CD4-positive, alpha-beta memory T cell (primary cell): ENCODE results near the gene TPM3. TPM values are rescaled to one million over a fixed set of nuclear protein-coding genes. Genes with fewer than 3 reads are reported as not detected.
"Not testable (repeated sequence)": the region's sequence is repeated elsewhere in the genome, so short reads cannot be mapped to it uniquely, and the experiment has no call there.

ENCODE experiments used
- CTCF ChIA-PET: fragments of 350-600 bp; sonication (Branson Sonifier 250); formaldehyde crosslinking; loops from one replicate; lab custom pipeline; 2021; ENCODE audit warnings: inconsistent platforms; ENCODE audit not compliant: partially characterized antibody; lab: Charles Lee
- POLR2A ChIA-PET: fragments of 350-600 bp; sonication (Branson Sonifier 250); formaldehyde crosslinking; loops from one replicate; lab custom pipeline; 2021; ENCODE audit not compliant: partially characterized antibody; lab: Charles Lee
- DNase-seq, 5 donors: peaks; one replicate each; pipeline versions ENCODE4 v3.0.0 to v3.0.0-alpha.2; 2020 to 2022; ENCODE audit warnings: mixed read lengths in 1 of 5
- H3K27ac ChIP-seq: one replicate; pipeline ENCODE4 v1.7.0; 2013; ENCODE audit warnings: low read depth, low read length
- H3K27me3 ChIP-seq: 2 replicates; pipeline ENCODE4 v1.7.0; 2013; ENCODE audit warnings: mild to moderate bottlenecking, low read length, moderate library complexity; ENCODE audit not compliant: insufficient read depth
- H3K36me3 ChIP-seq: 2 replicates; pipeline ENCODE4 v1.7.0; 2013; ENCODE audit warnings: mild to moderate bottlenecking, low read length, moderate library complexity; ENCODE audit not compliant: insufficient read depth
- H3K4me1 ChIP-seq: 2 replicates; pipeline ENCODE4 v1.7.0; 2013; ENCODE audit warnings: mild to moderate bottlenecking, low read length, moderate library complexity; ENCODE audit not compliant: insufficient read depth
- H3K4me3 ChIP-seq, 2 donors: one replicate each; pipeline ENCODE4 v1.7.0; 2013; ENCODE audit warnings: low read length in 2 of 2, mild to moderate bottlenecking in 1 of 2
- H3K9me3 ChIP-seq, 2 donors: one replicate each; pipeline ENCODE4 v1.7.0; 2013; ENCODE audit warnings: low read length in 2 of 2, control low read depth in 1 of 2; ENCODE audit not compliant: control insufficient read depth in 1 of 2
- H3K27ac Mint-ChIP-seq, 7 donors: one replicate each; pipeline ENCODE4 v1.8.0; 2020 to 2021; ENCODE audit warnings: mixed read lengths in 7 of 7, mild to moderate bottlenecking in 6 of 7, inconsistent platforms in 3 of 7, moderate library complexity in 3 of 7
- H3K27me3 Mint-ChIP-seq, 2 donors: one replicate each; pipeline ENCODE4 v1.8.0; 2020 to 2021; ENCODE audit warnings: mixed read lengths in 2 of 2
- H3K36me3 Mint-ChIP-seq, 2 donors: one replicate each; pipeline ENCODE4 v1.8.0; 2020 to 2021; ENCODE audit warnings: mixed read lengths in 2 of 2, inconsistent platforms in 1 of 2, mild to moderate bottlenecking in 1 of 2
- H3K4me1 Mint-ChIP-seq, 4 donors: one replicate each; pipeline ENCODE4 v1.8.0; 2020 to 2021; ENCODE audit warnings: mixed read lengths in 4 of 4, mild to moderate bottlenecking in 1 of 4
- H3K4me3 Mint-ChIP-seq, 8 donors: one replicate each; pipeline ENCODE4 v1.8.0; 2020 to 2021; ENCODE audit warnings: mixed read lengths in 8 of 8, mild to moderate bottlenecking in 7 of 8, moderate library complexity in 6 of 8, inconsistent platforms in 3 of 8
- H3K9me3 Mint-ChIP-seq, 8 donors: one replicate each; pipeline ENCODE4 v1.8.0; 2020 to 2021; ENCODE audit warnings: mixed read lengths in 8 of 8, mild to moderate bottlenecking in 5 of 8, inconsistent platforms in 3 of 8, moderate library complexity in 1 of 8
- intact Hi-C: fragments of 100-400 bp; cut with micrococcal nuclease; formaldehyde crosslinking; loops from one replicate; pipeline ENCODE4 v1.15.1; 2023
- polyA plus RNA-seq, 2 donors: library from polyadenylated mRNA; unstranded; fragments of 300-500 nt; fragmentation: Illumina TruSeq; gene quantifications; one replicate each; pipeline ENCODE4 v1.2.3, GENCODE V29; 2021
- total RNA-seq, 2 experiments: library from RNA; stranded (reverse); gene quantifications; one replicate each; pipeline ENCODE4 v1.2.3, GENCODE V29; 2021

The TPM3 gene
- total and polyA plus RNA-seq, 4 experiments from 2014 or later = 311 to 1,209 (median 586) TPM

DNA sequence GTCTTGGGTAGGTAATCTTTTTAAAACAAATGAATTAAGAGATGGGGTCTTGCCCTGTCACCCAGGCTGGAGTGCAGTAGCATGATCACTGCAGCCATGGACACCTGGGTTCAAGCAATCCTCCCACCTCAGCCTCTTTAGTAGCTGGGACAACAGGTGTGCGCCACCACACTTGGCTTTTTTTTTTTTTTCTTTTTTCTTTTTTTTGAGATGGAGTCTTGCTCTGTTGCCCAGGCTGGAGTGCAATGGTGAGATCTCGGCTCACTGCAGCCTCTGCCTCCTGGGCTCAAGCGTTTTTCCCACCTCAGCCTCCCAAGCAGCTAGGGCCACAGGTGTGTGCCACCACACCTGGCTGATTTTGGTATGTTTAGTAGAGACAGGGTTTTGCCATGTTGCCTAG, 39.2 kb upstream of the TPM3 start:
- H3K27me3 ChIP-seq, H3K4me3 Mint-ChIP-seq, H3K27ac ChIP-seq, intact Hi-C loops, H3K9me3 ChIP-seq, H3K4me1 ChIP-seq, H3K27me3 Mint-ChIP-seq, H3K4me3 ChIP-seq, DNase-seq, H3K27ac Mint-ChIP-seq, H3K9me3 Mint-ChIP-seq: not testable (repeated sequence)
- POLR2A ChIA-PET = interaction anchor here (1.6 kb wide), 1 partner anchor 40 kb away, joined by 3 read pairs; no protein-coding TSS in a partner anchor
- H3K36me3 ChIP-seq = peaks cover 66% of the 10 kb centered on the region
- Mint-ChIP-seq H3K4me1 (peaks cover 4 to 16% (median 12%) of the 10 kb centered on the region in 4 donors), H3K36me3 (peaks cover 47 to 77% of the 10 kb centered on the region in 2 donors)
- CTCF ChIA-PET = interaction anchor here (1.0 kb wide), 2 partner anchors 11 to 104 kb away, joined by 3 read pairs; a partner anchor contains a TSS

DNA sequence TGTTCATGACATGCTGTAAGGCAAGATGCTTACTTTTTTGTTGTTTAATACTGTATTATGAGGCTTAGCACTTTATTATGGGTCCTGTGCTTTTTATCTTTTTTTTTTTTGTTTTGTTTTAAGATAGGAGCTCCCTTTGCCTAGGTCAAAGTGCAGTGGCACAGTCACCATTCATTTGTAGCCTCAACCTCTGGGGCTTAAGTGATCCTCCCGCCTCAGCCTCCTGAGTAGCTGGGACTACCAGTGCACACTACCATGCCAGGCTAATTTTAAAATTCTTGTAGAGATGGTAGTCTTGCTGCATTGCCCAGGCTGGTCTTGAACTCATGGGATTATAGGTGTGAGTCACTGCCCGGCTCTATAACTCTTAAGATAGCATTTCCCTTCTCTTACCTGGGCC, 33.5 kb upstream of the TPM3 start:
- H3K4me1 ChIP-seq = peaks cover 50% of the 10 kb centered on the region
- intact Hi-C loops = no loop called here
- peaks cover 0 to 1% (median 0%) of the 10 kb centered on the region in 8 donors for H3K9me3 Mint-ChIP-seq
- H3K4me3 ChIP-seq = no peak overlapping the region
- POLR2A ChIA-PET = interaction anchor here (1.4 kb wide), 1 partner anchor 11 kb away, joined by 3 read pairs; no protein-coding TSS in a partner anchor
- CTCF ChIA-PET = no interaction called here
- no peaks in the 10 kb centered on the region for H3K27me3 ChIP-seq
- H3K36me3 Mint-ChIP-seq = peaks cover 23 to 53% of the 10 kb centered on the region in 2 donors
- H3K27ac Mint-ChIP-seq = peak overlapping the region in 6 of 7 donors; percentile 16 to 84 (median 60)
- no peak overlapping the region for H3K27ac ChIP-seq
- no peaks in the 10 kb centered on the region for H3K27me3 Mint-ChIP-seq
- no peaks in the 10 kb centered on the region for H3K9me3 ChIP-seq
- H3K4me3 Mint-ChIP-seq = peak overlapping the region in 1 of 8 donors; percentile 9
- DNase-seq = no peak
- H3K36me3 ChIP-seq = peaks cover 42% of the 10 kb centered on the region
- peaks cover 44 to 60% (median 50%) of the 10 kb centered on the region in 4 donors for H3K4me1 Mint-ChIP-seq

DNA sequence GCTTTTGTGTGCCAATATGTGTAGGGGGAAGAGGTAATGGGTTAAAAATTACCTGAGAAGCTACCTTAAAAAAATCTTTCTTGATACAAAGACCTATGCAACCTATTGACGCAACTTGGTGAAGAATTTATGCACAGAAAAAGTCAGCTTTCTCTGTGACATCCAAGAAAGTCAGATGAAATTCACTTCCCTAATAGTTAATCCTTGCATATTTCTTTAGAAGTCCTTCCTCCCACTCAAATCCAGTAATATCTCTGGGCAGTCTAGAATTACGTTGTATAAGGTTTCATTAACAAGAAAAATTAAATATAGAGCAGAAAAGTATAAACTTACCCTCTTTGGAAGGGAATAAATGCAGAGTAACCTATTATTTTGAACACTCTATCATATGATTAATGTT, 31.7 kb upstream of the TPM3 start:
- peaks cover 62% of the 10 kb centered on the region for H3K4me1 ChIP-seq
- Mint-ChIP-seq H3K27ac (peak overlapping the region in 6 of 7 donors; percentile 38 to 99 (median 90)), H3K9me3 (peaks cover 0 to 1% (median 0%) of the 10 kb centered on the region in 8 donors), H3K4me1 (peaks cover 54 to 75% (median 64%) of the 10 kb centered on the region in 4 donors), H3K27me3 (no peaks in the 10 kb centered on the region), H3K4me3 (peak overlapping the region in 4 of 8 donors; percentile 32 to 99 (median 96)), H3K36me3 (peaks cover 21 to 57% of the 10 kb centered on the region in 2 donors)
- H3K27me3 ChIP-seq = no peaks in the 10 kb centered on the region
- ChIA-PET CTCF (interaction anchor here (0.5 to 0.7 kb wide), 2 partner anchors 80 to 111 kb away, joined by 3 read pairs; no protein-coding TSS in a partner anchor), POLR2A (interaction anchor here (0.7 to 1.5 kb wide), 2 partner anchors 18 to 92 kb away, joined by 3 to 5 read pairs; no protein-coding TSS in a partner anchor)
- peak overlapping the region; percentile 19 for H3K27ac ChIP-seq
- no peak for DNase-seq
- no peaks in the 10 kb centered on the region for H3K9me3 ChIP-seq
- H3K36me3 ChIP-seq = peaks cover 30% of the 10 kb centered on the region
- no peak overlapping the region for H3K4me3 ChIP-seq
- intact Hi-C loops = no loop called here

DNA sequence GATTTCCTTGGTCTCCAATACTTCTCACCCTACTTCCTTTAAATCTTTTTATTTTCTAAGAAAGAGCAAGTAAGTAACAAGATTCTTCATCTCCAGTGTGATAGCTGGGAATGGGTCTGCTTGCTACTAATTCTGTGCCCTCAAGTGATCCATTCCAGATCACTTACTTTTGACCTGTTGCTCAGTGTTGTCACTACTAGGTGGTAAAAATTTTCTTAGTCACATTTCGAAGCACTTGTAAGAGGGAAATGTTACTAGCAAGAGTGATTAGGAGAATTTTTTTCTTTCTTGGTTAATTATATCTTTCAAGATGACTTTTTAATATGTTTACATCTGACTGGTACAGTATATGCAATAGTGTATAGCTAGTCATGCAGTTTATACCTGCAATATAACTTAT, 31.0 kb upstream of the TPM3 start:
- Histone ChIP-seq H3K36me3 (peaks cover 32% of the 10 kb centered on the region), H3K9me3 (no peaks in the 10 kb centered on the region), H3K4me1 (peaks cover 69% of the 10 kb centered on the region), H3K27ac (no peak overlapping the region), H3K27me3 (no peaks in the 10 kb centered on the region), H3K4me3 (no peak overlapping the region)
- H3K4me1 Mint-ChIP-seq = peaks cover 58 to 82% (median 70%) of the 10 kb centered on the region in 4 donors
- peak overlapping the region; percentile 15 to 99 (median 90) for H3K27ac Mint-ChIP-seq
- POLR2A ChIA-PET = interaction anchor here (0.6 to 1.8 kb wide), 6 partner anchors 18 to 232 kb away, joined by 3 to 5 read pairs (median 3); partner anchors contain the start of gene HAX1
- H3K4me3 Mint-ChIP-seq = peak overlapping the region; percentile 48 to 99 (median 67)
- no peak for DNase-seq
- intact Hi-C loops = no loop called here
- no peaks in the 10 kb centered on the region for H3K27me3 Mint-ChIP-seq
- peaks cover 22 to 58% of the 10 kb centered on the region in 2 donors for H3K36me3 Mint-ChIP-seq
- peaks cover 0 to 1% (median 0%) of the 10 kb centered on the region in 8 donors for H3K9me3 Mint-ChIP-seq
- CTCF ChIA-PET = interaction anchor here (0.5 to 2.3 kb wide), 4 partner anchors 24 to 113 kb away, joined by 3 to 6 read pairs (median 5); no protein-coding TSS in a partner anchor

DNA sequence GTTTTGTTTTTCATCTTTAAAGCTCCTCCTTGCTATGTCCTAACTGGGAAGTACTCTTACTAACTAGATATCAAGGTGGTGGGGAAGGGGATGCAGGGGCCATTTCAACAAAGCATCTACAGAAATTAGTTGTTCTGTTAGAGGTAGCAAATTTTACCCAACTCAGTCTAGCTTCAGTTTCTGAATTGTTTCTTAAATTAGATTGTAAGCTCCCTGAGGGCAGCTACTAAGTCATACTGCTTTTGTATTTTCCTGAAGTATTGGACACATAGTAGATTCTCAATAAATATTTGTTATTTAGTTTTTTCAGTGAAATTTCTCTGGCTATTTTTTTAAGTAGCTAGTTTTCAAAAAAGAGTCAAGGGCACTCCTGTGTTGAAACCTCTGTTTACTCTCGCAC, 30.6 kb upstream of the TPM3 start:
- Histone ChIP-seq H3K9me3 (no peaks in the 10 kb centered on the region), H3K27me3 (no peaks in the 10 kb centered on the region), H3K27ac (peak overlapping the region; percentile 97), H3K4me1 (peaks cover 73% of the 10 kb centered on the region), H3K4me3 (peak overlapping the region in 1 of 2 donors; percentile 99), H3K36me3 (peaks cover 32% of the 10 kb centered on the region)
- Mint-ChIP-seq H3K9me3 (peaks cover 0 to 4% (median 0%) of the 10 kb centered on the region in 8 donors), H3K4me3 (peak overlapping the region; percentile 92 to 100 (median 97)), H3K36me3 (peaks cover 21 to 58% of the 10 kb centered on the region in 2 donors), H3K27ac (peak overlapping the region; percentile 89 to 99 (median 98)), H3K4me1 (peaks cover 59 to 86% (median 73%) of the 10 kb centered on the region in 4 donors), H3K27me3 (no peaks in the 10 kb centered on the region)
- CTCF ChIA-PET = interaction anchor here (0.9 to 2.3 kb wide), 3 partner anchors 23 to 113 kb away, joined by 4 to 6 read pairs (median 6); no protein-coding TSS in a partner anchor
- no peak for DNase-seq
- intact Hi-C loops = no loop called here
- POLR2A ChIA-PET = interaction anchor here (0.6 to 1.8 kb wide), 6 partner anchors 19 to 231 kb away, joined by 3 to 5 read pairs (median 3); partner anchors contain the start of gene HAX1

DNA sequence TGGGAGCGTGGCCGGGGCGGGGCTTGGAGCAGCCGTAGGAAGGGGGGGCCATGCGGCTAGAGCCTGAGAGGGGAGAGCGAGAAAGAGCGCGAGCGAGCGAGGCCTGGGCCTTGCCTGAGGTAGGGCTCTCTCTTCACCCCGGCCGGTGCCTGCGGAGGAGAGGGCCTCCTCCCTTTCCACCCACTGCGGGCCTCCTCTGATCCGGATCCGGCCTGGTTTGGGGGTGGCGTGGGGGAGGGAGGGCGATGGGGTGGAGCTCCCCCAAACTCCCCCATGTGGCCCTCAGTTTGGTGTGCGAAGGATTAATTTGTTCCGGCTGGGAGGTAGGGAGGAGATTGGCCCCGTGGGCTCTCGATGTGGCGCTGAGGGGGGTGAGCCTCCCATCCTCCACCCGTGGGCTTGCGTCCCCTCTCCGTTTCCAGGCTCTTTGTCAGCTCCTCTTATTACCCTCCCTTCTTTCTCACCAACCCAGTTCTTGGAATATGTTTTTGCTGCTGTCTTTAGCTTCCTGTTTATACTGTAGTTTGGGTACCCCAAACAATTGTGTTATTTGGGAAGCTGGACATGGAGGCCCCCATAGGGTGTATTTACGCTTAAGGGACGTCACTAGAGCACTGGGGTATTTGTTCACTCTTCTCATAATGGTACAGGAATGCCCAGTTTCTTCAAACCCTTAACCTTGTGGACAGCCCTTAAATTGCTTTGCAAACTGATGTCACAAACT, 29.5 kb upstream of the TPM3 start:
- POLR2A ChIA-PET = interaction anchor here (0.9 to 2.2 kb wide), 8 partner anchors 40 to 954 kb away, joined by 3 to 13 read pairs (median 4); partner anchors contain the start of gene PBXIP1
- peak overlapping the region; percentile 97 for H3K27ac ChIP-seq
- CTCF ChIA-PET = interaction anchor here (0.9 to 2.3 kb wide), 4 partner anchors 22 to 113 kb away, joined by 3 to 6 read pairs (median 4); no protein-coding TSS in a partner anchor
- Mint-ChIP-seq H3K36me3 (peaks cover 24 to 52% of the 10 kb centered on the region in 2 donors), H3K27me3 (no peaks in the 10 kb centered on the region), H3K27ac (peak overlapping the region; percentile 89 to 99 (median 99)), H3K9me3 (peaks cover 0 to 4% (median 0%) of the 10 kb centered on the region in 8 donors), H3K4me1 (peaks cover 59 to 89% (median 75%) of the 10 kb centered on the region in 4 donors), H3K4me3 (peak overlapping the region; percentile 92 to 100 (median 97))
- no peaks in the 10 kb centered on the region for H3K27me3 ChIP-seq
- H3K36me3 ChIP-seq = peaks cover 28% of the 10 kb centered on the region
- intact Hi-C loops = loop anchor here (2.0 kb wide), 1 partner anchor 113 kb away; no protein-coding TSS in a partner anchor
- peak; percentile 74 to 85 (median 77) for DNase-seq
- peak overlapping the region; percentile 70 to 99 for H3K4me3 ChIP-seq
- peaks cover 77% of the 10 kb centered on the region for H3K4me1 ChIP-seq
- no peaks in the 10 kb centered on the region for H3K9me3 ChIP-seq
